CMK (cell line): ENCODE data around the gene ITPKC.
A peak's percentile ranks its signal among the peaks of the same experiment; 100 is the strongest.

Experiments used
- DNase-seq: peaks from one replicate; pipeline ENCODE4 v3.0.0-alpha.2; 2010; ENCODE audit warnings: low read depth

ITPKC gene

DNA sequence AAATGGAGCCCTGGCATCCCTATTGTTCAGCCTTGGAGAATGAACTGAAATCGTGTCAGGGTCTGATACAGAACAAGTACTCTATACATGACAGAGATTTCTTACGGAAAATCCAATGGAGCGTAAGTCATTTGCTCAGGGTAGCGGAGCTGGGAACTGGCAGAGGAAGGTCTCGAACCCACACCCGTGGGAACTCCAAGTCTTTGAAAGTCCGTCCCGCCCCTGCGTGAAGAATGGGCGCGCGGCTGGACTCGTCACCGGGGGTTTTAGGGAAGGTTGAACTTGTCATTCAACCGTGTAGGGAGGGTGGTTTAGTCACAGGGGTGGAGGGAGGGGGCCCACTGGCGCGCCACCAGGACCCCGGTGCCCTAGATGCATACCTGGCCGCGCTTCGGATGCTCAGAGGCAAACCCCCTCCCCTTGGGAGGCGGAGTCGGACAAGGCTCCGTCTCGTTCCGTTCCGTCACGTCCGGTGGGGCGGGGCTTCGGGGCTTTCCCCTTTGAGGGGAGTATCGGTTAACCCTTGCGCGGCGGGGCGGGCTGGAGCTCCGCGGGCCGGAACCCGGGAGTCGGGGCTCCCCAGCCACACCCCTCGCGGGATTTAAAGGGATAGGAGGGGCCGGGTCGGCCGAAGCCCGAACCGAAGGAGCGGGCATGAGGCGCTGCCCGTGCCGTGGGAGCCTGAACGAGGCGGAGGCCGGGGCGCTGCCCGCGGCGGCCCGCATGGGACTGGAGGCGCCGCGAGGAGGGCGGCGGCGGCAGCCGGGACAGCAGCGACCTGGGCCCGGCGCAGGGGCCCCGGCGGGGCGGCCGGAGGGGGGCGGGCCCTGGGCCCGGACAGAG lies at the start of gene ITPKC, which contains the start of gene COQ8B:
ITPKC (plus strand) TSS at position 631 of the 843 bp plus-strand sequence; CDS start at position 655, 24 bp downstream.
COQ8B (minus strand) TSS at position 405 of the 843 bp plus-strand sequence. CDS start 2,254 bp downstream, outside the sequence.
- DNase-seq: peak; percentile 89

- no peak for DNase-seq
Observed at GRCh38 chr19:40667602-40668001, 49.3 kb upstream of the ITPKC start.

DNA sequence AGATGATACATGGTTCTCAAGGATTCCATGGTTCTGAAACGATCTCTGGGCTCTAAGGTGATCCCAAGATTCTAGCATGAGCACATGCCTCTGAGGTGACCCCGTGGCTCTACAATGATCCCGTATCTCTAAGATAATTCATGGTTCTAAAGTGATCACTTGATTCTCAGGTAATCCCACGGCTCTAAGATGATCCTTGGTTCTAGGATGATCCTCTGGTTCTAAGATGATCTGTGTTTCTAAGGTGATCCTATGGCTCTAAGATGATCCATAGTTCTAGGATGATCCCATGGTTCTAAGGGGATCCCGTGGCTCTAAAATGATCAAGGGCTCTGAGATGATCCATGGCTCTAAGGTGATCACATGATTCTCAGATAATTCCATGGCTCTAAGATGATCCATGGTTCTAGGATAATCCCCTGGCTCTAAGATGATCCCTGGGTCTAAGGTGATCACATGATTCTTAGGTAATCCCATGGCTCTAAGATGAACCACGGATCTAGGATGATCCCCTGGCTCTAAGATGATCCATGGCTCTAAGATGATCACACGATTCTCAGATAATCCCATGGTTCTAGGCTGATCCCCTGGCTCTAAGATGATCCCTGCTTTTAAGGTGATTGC lies 47.8 kb upstream of the ITPKC start:
- no peak for DNase-seq

DNA sequence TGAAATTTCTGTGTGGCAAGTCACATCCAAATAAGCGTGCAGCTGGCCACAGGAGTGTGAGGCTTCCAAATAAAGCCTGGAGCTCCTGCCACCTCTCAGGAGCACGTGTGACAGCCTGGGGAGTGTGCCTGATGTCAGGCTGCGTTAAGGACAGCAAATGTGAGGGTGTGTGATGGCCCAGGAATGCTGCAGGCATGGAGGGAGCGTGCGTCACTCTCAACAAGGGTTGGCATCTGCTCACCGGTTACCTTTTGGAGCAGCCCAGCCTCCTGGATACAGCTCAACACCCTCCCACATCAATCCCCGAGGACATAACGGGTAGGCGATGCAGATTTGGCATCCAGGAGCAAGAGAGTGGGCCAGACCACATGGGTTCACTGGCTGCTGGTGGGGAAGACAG lies 45.5 kb upstream of the ITPKC start:
- no peak for DNase-seq

DNA sequence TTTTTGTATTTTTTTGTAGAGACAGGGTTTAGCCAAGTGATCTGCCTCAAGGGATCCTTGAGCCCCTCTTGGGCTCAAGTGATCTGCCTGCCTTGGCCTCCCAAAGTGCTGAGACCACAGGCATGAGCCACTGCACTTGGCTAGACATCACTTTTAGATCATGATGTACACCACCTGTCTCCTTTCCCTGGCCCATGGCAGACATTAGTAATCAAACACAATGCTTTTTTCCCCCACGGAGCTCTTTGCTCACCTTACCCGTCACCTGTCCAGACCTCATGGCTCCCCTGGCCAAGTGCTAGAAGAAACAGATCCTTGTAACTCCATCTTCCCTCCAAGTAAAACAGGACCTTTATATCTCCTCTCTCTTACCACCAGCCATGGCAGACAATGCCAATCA lies 44.9 kb upstream of the ITPKC start:
- no peak for DNase-seq

GRCh38 chr19:40672573-40673299 lies 44.2 kb upstream of the ITPKC start:
- no peak for DNase-seq

GRCh38 chr19:40673397-40673796 lies 43.5 kb upstream of the ITPKC start:
- DNase-seq: no peak

DNA sequence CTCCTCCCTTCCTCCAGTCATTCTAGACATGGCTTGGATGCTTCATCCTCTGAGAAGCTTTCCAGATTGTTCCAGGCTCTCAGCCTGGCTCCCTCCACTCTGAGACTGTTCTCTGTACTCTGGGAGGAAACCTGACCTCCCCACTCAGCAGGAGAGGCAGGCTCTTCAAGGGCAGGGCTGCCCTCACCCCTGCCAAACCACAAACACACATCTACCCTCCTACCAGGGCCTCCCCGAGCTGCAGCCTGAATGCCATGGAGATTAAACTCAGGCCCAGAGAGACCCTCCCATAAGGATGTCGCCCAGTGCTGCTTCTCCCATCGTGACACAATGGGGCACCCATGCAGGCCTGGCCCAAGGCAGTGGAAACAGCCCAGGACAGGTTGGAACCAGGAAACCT lies 42.6 kb upstream of the ITPKC start:
- no peak for DNase-seq

GRCh38 chr19:40677156-40677555 lies 39.8 kb upstream of the ITPKC start:
- no peak for DNase-seq

DNA sequence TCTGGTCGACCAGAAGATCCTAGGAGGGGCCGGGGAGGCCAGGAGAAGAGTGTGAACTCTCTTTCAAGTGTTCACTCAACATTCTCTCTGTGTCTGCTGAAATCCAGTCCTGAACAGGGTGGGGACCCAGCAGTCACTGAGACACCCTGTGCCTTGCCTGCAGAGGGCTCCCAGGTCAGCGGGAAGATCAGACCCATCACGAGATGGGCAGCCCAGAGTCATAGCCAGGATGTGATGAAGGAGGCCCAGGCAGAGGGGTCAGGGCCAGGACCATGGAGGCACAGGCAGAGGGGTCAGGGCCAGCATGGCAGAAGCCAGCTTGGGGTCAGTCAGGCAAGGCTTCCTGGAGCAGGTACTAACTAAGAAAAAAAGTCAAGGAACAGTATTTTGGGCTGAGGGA lies 35.9 kb upstream of the ITPKC start:
- DNase-seq: no peak

- DNase-seq: no peak
Observed at GRCh38 chr19:40682431-40682964, 34.4 kb upstream of the ITPKC start.

DNA sequence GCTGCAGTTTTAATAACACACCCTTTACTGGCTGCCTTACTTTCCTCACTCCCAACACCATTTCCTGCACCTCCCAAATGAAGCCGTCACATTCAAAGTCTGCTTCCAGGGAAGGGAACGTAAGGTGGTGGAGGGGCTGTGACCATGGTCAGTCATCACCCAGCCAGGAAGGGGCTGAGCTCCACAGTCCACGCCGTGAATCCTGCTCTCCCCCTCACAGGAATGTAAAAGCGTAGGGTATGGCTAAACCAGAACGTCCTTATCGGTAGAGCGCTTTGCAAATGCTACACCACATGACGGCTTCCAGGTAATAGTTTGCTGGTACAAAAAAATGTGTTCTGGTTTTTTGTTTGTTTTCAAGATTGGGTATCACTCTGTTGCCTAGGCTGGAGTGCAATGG lies 33.5 kb upstream of the ITPKC start:
- no peak for DNase-seq

DNA sequence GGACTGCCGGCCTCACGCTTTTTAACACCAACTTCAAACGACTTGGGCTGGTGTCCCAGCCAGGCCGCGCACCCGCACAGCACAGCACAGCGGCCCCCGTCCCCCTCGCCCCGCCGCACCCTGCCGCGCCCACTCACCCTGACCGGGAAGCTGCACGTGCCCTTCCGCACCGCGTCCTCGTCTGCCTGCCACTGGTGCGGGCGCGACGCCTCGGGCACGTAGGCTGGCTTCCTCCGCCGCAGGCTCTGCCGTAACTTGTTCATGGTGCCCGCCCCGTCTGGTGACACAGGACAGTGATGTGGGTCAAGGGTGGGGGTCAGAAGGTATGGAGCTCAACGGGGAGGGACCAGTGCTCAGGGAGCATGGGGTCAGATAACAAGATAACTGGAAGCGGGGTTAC lies 32.6 kb upstream of the ITPKC start:
- no peak for DNase-seq

DNA sequence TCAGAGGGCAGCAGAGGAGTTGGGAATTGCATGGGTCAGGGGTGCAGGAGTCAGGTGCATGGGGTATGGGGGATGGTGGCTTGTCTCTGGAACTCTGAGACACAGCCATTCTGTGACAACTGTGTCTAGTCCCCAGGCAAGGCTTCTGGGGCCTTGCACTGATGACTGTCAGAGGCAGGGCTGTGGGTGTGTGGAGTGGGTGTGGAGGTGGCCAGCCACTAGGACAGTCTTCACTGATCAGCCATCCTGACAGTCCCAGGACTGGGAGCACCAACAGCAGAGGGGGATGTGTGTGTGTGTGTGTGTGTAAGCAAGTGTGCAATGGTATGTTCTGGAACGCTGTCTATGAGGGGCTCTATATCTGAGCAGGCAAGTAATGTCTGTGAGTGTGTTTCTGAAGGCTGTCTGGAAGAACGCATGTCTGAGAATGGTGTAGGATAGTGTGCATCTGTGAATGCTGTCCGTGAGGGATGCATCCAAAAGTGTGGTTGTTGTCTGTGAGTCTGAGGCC lies 31.8 kb upstream of the ITPKC start:
- no peak for DNase-seq

- no peak for DNase-seq
Observed at GRCh38 chr19:40685563-40685962, 31.3 kb upstream of the ITPKC start.

- DNase-seq: no peak
Observed at GRCh38 chr19:40686882-40687524, 29.9 kb upstream of the ITPKC start.

DNA sequence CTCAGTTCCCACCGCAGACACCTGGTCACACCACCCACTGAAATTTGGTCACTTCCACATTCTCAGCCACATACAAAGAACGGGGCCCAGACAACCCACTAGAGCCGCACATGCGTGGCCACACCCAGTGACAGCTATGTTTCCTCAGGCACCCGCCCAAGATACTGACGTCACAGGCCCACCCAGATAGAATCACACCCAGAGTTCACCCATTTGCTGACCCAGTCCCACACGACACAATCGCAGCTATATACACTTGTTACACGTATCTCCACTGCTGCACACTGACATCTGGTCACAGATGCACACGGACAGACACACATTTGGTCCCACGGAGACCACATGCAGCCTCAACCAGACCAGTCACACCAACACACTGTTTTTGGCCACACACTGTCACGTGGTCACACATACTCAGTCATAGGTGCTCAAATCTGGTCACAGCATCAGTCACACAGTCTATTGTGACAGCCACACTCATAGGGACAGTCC lies 29.3 kb upstream of the ITPKC start:
- no peak for DNase-seq

- DNase-seq: no peak
Observed at GRCh38 chr19:40688309-40688708, 28.6 kb upstream of the ITPKC start.

DNA sequence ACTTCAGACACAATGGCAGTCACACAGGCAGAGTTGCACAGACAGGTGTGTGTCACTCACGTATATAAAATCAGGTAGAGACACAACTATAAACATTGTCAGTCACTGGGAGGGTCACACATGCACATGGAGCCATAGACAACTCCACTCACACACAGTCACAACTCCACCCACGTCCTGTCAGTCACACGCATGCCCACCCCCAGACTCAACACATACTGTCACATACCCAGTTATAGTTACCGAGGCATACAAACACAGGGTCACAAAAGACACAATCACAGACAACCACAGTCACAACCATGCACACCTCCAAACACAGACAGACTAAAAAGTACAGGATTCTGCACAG lies 27.9 kb upstream of the ITPKC start:
- DNase-seq: no peak

GRCh38 chr19:40689339-40690049 lies 27.4 kb upstream of the ITPKC start:
- no peak for DNase-seq

DNA sequence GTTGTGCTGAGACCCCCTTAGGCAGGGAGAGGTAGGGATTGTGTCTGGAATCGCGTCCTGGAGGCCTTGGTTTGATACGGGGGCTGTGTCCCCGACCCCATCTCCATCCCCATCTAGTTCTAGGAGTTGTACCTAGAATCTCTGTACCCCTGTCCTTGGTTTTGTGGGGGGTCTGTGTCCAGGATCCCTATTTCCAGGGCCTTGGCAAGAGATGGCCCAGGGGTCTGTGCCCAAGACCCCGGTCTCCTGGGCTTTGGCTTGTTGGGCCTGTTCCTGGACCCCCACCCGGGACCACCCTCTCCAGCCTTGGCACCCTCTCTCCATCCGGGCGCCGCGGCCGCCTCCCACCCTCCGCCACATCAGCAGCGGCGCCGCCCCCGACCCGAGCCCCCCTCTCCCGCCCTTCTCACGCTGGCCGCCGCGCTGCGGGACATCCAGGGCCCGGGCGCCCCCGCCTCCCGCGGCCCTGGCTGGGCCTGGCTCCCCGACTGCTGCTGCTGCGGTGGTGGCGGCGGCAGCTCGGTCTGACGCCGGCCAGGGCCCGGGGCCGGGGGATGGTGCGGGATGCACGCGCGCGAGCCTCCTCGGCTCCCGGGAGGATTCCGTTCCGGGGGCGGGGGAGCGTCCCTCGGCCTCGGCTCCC lies 26.7 kb upstream of the ITPKC start, which contains the start of gene NUMBL:
NUMBL (minus strand) TSS at position 602 of the 643 bp plus-strand sequence; CDS start at position 434, 168 bp downstream.
- DNase-seq: no peak
